ENCODE measurements around the gene C12orf43.

The C12orf43 gene

DNA sequence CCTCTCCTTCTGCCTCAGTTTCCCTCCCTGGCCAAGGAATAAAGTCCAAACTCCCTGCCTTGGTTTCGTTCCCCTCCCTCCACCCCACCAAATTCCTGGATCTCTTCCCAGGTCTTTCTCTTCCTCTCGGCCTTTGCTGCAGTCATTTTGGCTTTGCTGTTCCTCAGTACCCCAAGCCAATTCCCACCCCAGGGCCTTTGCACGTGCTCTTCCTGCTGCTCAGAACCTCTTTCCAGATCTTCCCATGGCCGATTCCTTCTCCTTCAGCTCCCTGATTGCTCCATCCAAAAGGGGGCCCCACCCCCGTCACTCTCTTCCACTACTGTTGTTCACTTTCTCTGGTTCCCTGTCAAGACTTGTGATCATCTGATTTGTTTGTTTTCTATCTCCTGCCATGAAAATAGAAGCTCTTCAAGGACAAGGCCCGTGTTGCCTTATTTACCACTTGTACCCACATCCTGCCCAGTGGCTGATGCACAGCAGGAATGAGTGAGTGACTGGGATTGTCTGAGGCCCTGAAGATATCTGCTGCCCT is 34.8 kb downstream of the C12orf43 start:
- no peak overlapping the region for H3K4me3 ChIP-seq (ENCODE audit: severe bottlenecking)
- no peak for ATAC-seq (ENCODE audit: low read depth)
- TF ChIP-seq, protein P1, sequence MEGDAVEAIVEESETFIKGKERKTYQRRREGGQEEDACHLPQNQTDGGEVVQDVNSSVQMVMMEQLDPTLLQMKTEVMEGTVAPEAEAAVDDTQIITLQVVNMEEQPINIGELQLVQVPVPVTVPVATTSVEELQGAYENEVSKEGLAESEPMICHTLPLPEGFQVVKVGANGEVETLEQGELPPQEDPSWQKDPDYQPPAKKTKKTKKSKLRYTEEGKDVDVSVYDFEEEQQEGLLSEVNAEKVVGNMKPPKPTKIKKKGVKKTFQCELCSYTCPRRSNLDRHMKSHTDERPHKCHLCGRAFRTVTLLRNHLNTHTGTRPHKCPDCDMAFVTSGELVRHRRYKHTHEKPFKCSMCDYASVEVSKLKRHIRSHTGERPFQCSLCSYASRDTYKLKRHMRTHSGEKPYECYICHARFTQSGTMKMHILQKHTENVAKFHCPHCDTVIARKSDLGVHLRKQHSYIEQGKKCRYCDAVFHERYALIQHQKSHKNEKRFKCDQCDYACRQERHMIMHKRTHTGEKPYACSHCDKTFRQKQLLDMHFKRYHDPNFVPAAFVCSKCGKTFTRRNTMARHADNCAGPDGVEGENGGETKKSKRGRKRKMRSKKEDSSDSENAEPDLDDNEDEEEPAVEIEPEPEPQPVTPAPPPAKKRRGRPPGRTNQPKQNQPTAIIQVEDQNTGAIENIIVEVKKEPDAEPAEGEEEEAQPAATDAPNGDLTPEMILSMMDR (IDR thresholded peaks at IDR 0.05; ENCODE audit: poor library complexity, severe bottlenecking) = no peak

GRCh38 chr12:120980800-120981368 is 35.4 kb downstream of the C12orf43 start:
- no peaks in the 10 kb centered on the region for H3K9me3 ChIP-seq (ENCODE audit: severe bottlenecking)
- no peak overlapping the region for H3K4me3 ChIP-seq (ENCODE audit: severe bottlenecking)
- DNase-seq (ENCODE audit: low spot score) (no peak), ATAC-seq (ENCODE audit: low read depth) (no peak)
- no peaks in the 10 kb centered on the region for H3K4me1 ChIP-seq (ENCODE audit: insufficient read depth, poor library complexity, severe bottlenecking)
- no peak overlapping the region for H3K27ac ChIP-seq (ENCODE audit: poor library complexity, severe bottlenecking)
- no peaks in the 10 kb centered on the region for H3K27me3 ChIP-seq (ENCODE audit: insufficient read depth, poor library complexity, severe bottlenecking)
- TF ChIP-seq, protein P1 (IDR thresholded peaks at IDR 0.05; ENCODE audit: poor library complexity, severe bottlenecking) = no peak
- H3K36me3 ChIP-seq (ENCODE audit: low read depth) = no peaks in the 10 kb centered on the region

More for the DNA sequence above, 34.8 kb downstream of the C12orf43 start:
- Histone ChIP-seq H3K4me1 (ENCODE audit: insufficient read depth, poor library complexity, severe bottlenecking) (no peaks in the 10 kb centered on the region), H3K27ac (ENCODE audit: poor library complexity, severe bottlenecking) (no peak overlapping the region), H3K27me3 (ENCODE audit: insufficient read depth, poor library complexity, severe bottlenecking) (no peaks in the 10 kb centered on the region), H3K9me3 (ENCODE audit: severe bottlenecking) (no peaks in the 10 kb centered on the region), H3K36me3 (ENCODE audit: low read depth) (no peaks in the 10 kb centered on the region)
- DNase-seq (ENCODE audit: low spot score) = no peak

- ATAC-seq (ENCODE audit: low read depth) = no peak
- TF ChIP-seq, protein P1 (IDR thresholded peaks at IDR 0.05; ENCODE audit: poor library complexity, severe bottlenecking) = no peak
- H3K4me1 ChIP-seq (ENCODE audit: insufficient read depth, poor library complexity, severe bottlenecking) = no peaks in the 10 kb centered on the region
- no peak overlapping the region for H3K4me3 ChIP-seq (ENCODE audit: severe bottlenecking)
- no peak for DNase-seq (ENCODE audit: low spot score)
- H3K27ac ChIP-seq (ENCODE audit: poor library complexity, severe bottlenecking) = no peak overlapping the region
- H3K36me3 ChIP-seq (ENCODE audit: low read depth) = no peaks in the 10 kb centered on the region
- no peaks in the 10 kb centered on the region for H3K9me3 ChIP-seq (ENCODE audit: severe bottlenecking)
- H3K27me3 ChIP-seq (ENCODE audit: insufficient read depth, poor library complexity, severe bottlenecking) = no peaks in the 10 kb centered on the region
These were observed 36.2 kb downstream of the C12orf43 start for GRCh38 chr12:120979862-120980696.

DNA sequence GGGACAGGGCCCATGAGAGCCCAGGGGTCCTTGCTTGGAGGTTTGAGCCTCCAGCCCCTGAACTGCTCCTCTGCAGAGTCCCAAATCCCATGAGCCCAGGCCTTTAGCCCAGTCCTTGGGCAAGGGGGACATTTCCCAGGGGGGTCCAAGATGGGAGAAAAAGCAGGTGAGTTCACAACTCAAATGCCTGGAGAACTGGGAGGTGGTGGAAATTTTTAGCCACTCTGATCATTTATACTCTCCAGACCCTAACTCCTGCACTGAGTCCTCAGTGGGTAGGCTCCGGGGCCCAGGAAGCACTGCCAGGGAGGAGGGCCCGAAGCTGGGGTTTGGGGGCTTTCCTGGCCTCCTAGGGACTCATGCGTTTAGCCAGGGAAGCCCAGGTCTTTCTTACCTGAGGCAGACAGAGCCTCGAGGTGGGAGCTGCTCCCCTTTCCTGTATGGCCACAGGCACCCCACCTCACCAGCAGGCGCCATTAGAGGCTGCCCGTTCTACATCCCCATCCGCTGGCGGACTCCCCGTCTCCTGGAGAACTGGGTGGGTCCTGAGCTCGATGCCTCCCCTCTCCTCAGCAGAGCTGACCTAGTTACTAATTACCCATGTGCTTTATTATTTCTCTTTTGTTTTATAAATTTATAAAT is 36.9 kb downstream of the C12orf43 start:
- H3K4me1 ChIP-seq (ENCODE audit: insufficient read depth, poor library complexity, severe bottlenecking) = no peaks in the 10 kb centered on the region
- TF ChIP-seq, protein P1 (IDR thresholded peaks at IDR 0.05; ENCODE audit: poor library complexity, severe bottlenecking) = no peak
- DNase-seq (ENCODE audit: low spot score) (no peak), ATAC-seq (ENCODE audit: low read depth) (no peak)
- H3K9me3 ChIP-seq (ENCODE audit: severe bottlenecking) = no peaks in the 10 kb centered on the region
- H3K4me3 ChIP-seq (ENCODE audit: severe bottlenecking) = no peak overlapping the region
- H3K27ac ChIP-seq (ENCODE audit: poor library complexity, severe bottlenecking) = no peak overlapping the region
- no peaks in the 10 kb centered on the region for H3K27me3 ChIP-seq (ENCODE audit: insufficient read depth, poor library complexity, severe bottlenecking)
- no peaks in the 10 kb centered on the region for H3K36me3 ChIP-seq (ENCODE audit: low read depth)
